Dedifferentiated amniotic fluid mesenchymal stem cell (primary cell): ENCODE data around the gene ENKD1.
"Not testable (repeated sequence)": the region's sequence is repeated elsewhere in the genome, so short reads cannot be mapped to it uniquely, and the experiment has no call there.

Experiments
- DNase-seq: peaks from one replicate; pipeline ENCODE4 v3.0.0-alpha.2; 2016; ENCODE audit errors: extremely low spot score

ENKD1 gene, protein sequence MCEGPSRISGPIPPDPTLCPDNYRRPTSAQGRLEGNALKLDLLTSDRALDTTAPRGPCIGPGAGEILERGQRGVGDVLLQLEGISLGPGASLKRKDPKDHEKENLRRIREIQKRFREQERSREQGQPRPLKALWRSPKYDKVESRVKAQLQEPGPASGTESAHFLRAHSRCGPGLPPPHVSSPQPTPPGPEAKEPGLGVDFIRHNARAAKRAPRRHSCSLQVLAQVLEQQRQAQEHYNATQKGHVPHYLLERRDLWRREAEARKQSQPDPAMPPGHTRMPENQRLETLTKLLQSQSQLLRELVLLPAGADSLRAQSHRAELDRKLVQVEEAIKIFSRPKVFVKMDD

GRCh38 chr16:67666559-67667452 is at the start of gene ENKD1, which contains the start of gene C16orf86:
TSS of gene ENKD1 (minus strand) at chr16:67666750. CDS start at chr16:67666442, 308 bp downstream.
TSS of gene C16orf86 (plus strand) at chr16:67666814. CDS start at chr16:67666971, 157 bp downstream.
- DNase-seq = peak; percentile 19

- DNase-seq = no peak
These were observed 49.5 kb upstream of the ENKD1 start for GRCh38 chr16:67716097-67716496.

- DNase-seq = no peak
These were observed 48.0 kb upstream of the ENKD1 start for GRCh38 chr16:67714522-67714921.

- DNase-seq = no peak
These were observed 47.2 kb upstream of the ENKD1 start for GRCh38 chr16:67713647-67714273.

GRCh38 chr16:67710607-67711006 is 44.1 kb upstream of the ENKD1 start:
- DNase-seq = no peak

- no peak for DNase-seq
These were observed 42.5 kb upstream of the ENKD1 start for GRCh38 chr16:67709050-67709449.

- no peak for DNase-seq
These were observed 41.8 kb upstream of the ENKD1 start for GRCh38 chr16:67708368-67708771.

DNA sequence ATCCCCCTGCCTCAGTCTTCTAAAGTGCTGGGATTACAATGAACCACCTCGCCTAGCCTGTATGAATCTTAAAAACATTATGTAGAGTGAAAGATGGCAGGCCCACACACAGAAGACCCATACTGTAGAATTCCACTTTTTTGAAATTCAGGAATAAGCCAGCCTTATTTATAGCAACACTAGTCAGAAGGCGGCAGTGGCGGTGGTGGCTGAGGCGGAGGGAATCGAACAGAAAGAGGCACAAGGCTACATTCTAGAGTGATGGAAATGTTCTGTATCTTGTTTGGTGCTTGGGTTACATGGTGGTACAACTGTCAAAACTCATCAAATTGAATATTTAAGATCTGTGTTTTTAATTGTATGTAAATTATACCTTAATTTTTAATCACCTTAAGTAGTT is 41.2 kb upstream of the ENKD1 start:
- no peak for DNase-seq

GRCh38 chr16:67707210-67707609 is 40.7 kb upstream of the ENKD1 start:
- no peak for DNase-seq

- DNase-seq = no peak
These were observed 37.6 kb upstream of the ENKD1 start for GRCh38 chr16:67704110-67704509.

- no peak for DNase-seq
These were observed 37.1 kb upstream of the ENKD1 start for GRCh38 chr16:67703626-67704025.

- no peak for DNase-seq
These were observed 35.6 kb upstream of the ENKD1 start for GRCh38 chr16:67702130-67702529.

DNA sequence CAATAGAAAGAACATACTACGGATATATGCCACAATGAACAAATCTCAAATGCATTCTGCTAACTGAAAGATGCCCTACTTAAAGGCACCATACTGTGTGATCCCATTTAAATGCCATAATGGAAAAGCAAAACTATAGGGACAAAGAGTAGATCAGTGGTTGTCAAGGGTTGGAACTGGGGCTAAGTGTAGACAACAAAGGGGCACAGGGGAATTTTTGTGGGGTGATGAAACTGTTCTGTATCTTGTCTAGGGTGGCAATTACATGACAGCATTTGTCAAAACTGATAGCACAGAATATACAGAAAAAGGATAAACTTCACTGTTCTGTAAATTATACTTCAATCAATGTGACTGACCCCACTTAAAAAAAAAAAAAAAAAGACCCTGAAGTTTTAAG is 34.9 kb upstream of the ENKD1 start:
- DNase-seq = no peak

- no peak for DNase-seq
These were observed 32.7 kb upstream of the ENKD1 start for GRCh38 chr16:67699265-67699664.

DNA sequence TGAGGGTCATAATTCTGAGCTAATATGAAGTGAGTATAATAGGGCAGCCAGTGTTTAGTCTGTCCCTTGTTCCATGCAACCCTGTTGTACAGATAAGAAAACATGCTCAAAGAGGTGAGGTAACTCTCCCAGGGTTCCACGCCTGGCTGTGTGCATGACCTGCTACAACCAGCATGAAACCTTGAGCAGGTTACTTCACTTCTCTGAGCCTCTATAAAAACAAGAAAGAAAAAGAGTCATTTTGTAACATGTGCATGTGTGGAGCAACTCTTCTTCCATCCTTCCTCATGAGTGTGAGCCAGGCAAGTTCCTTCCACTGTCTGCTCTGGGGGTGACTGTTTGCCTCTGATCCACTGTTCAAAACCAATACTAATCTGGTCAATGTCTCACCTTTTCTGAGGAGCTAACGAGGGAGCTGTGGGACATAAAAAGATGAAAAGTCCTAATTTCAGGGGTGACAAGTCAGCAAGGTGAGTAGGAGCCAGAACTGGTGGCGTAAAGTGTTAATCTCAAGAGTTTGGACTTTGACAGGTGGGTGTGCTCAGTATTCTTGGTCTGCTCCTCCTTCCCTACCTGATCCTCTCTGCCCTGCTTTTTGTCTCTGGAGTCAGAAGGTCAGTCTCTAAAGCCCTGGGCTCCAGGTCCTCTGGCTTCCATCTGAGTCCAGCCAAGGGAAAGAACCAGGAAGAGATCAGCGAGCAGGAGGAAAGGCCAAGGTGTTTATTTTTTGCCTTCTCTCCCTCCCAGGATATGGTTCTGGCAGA is 31.1 kb upstream of the ENKD1 start:
- DNase-seq = no peak

GRCh38 chr16:67694611-67695010 is 28.1 kb upstream of the ENKD1 start:
- no peak for DNase-seq

DNA sequence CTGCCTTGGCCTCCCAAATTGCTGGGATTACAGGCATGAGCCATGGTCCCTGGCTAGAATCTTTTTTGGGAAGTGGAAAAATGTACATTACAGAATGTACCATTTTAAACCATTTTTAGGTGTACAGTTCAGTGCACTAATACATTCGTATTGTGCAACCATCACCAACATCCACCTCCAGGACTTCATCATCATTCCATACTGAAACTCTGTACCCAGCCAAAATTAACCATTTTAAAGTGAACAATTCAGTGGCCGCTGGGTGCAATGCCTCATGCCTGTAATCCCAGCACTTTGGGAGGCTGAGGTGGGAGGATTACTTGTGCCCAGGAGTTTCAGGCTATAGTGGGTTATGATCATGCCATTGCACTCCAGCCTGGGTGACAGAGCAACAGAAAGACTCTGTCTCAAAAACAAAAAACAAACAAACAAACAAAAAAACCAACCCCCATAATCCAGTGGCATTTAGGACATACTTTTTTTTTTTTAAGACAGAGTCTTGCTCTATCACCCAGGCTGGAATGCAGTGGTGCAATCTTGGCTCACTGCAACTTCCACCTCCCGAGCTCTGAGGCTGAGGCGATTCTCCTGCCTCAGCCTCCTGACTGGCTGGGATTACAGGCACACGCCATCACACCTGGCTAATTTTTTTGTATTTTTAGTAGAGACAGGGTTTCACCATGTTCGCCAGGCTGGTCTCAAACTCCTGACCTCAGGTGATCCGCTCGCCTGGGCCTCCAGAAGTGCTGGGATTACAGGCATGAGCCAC is 27.2 kb upstream of the ENKD1 start:
- not testable (repeated sequence) for DNase-seq

GRCh38 chr16:67685388-67686112 is 19.0 kb upstream of the ENKD1 start:
- DNase-seq = no peak

- DNase-seq = no peak
These were observed 17.2 kb upstream of the ENKD1 start for GRCh38 chr16:67683767-67684166.
